NCI-H128 (cell line): ENCODE measurements around the gene NUP37.
"Not testable (repeated sequence)": the region's sequence is repeated elsewhere in the genome, so short reads cannot be mapped to it uniquely, and the experiment has no call there.

Experiments
- DNase-seq: peaks from one replicate; lab custom pipeline; 2025; ENCODE audit not compliant: unreplicated experiment; lab: John Stamatoyannopoulos, UW

Gene NUP37

GRCh38 chr12:102093319-102093718 is 26.6 kb downstream of the NUP37 start:
- no peak for DNase-seq

- not testable (repeated sequence) for DNase-seq
Measured at GRCh38 chr12:102089228-102089835, 30.6 kb downstream of the NUP37 start.

- no peak for DNase-seq
Measured at GRCh38 chr12:102080842-102081241, 39.1 kb downstream of the NUP37 start.

GRCh38 chr12:102072092-102072491 is 47.8 kb downstream of the NUP37 start:
- DNase-seq = not testable (repeated sequence)

GRCh38 chr12:102069707-102070106 is 50.2 kb downstream of the NUP37 start:
- DNase-seq = no peak

- no peak for DNase-seq
Measured at GRCh38 chr12:102067574-102068258, 52.2 kb downstream of the NUP37 start.

GRCh38 chr12:102064476-102064875 is 55.4 kb downstream of the NUP37 start:
- DNase-seq = no peak

GRCh38 chr12:102063069-102063468 is 56.8 kb downstream of the NUP37 start:
- no peak for DNase-seq

- no peak for DNase-seq
Measured at GRCh38 chr12:102062419-102062806, 57.5 kb downstream of the NUP37 start.

- peak; percentile 93 for DNase-seq
Measured at GRCh38 chr12:102061560-102062418, 58.1 kb downstream of the NUP37 start, which contains the start of gene WASHC3. Gene WASHC3 (minus strand): TSS chr12:102061991. CDS start chr12:102061962, 29 bp downstream.

GRCh38 chr12:102061096-102061559 is 58.8 kb downstream of the NUP37 start:
- no peak for DNase-seq

- DNase-seq = no peak
Measured at GRCh38 chr12:102059343-102059742, 60.6 kb downstream of the NUP37 start.

GRCh38 chr12:102054345-102054744 is 65.6 kb downstream of the NUP37 start:
- no peak for DNase-seq

GRCh38 chr12:102053062-102053349 is 66.9 kb downstream of the NUP37 start:
- DNase-seq = no peak

- no peak for DNase-seq
Measured at GRCh38 chr12:102052192-102053061, 67.5 kb downstream of the NUP37 start.

GRCh38 chr12:102051431-102051965 is 68.4 kb downstream of the NUP37 start:
- DNase-seq = no peak

GRCh38 chr12:102050660-102051430 is 69.1 kb downstream of the NUP37 start:
- DNase-seq = no peak

GRCh38 chr12:102043928-102044327 is 76.0 kb downstream of the NUP37 start:
- DNase-seq = no peak

GRCh38 chr12:102033991-102034745 is 85.7 kb downstream of the NUP37 start:
- DNase-seq = no peak
